GM20000 (cell line): ENCODE results near the gene RAPGEF3.

Experiments
- DNase-seq: peaks from one replicate; pipeline ENCODE4 v3.0.0; 2012; ENCODE audit warnings: low spot score
- CTCF ChIP-seq: IDR thresholded peaks from 2 replicates; pipeline ENCODE4 v1.5.1; 2012; ENCODE audit warnings: mild to moderate bottlenecking, control low read depth; ENCODE audit errors: extremely low read depth, missing control alignments

RAPGEF3 gene

GRCh38 chr12:47705566-47706425 is 52.9 kb downstream of the RAPGEF3 start, which contains the start of gene RPAP3:
RPAP3 (minus strand) TSS chr12:47706030; CDS start chr12:47702840, 3,190 bp downstream.
- peak; percentile 94 for DNase-seq
- TF ChIP-seq CTCF, result peak; percentile 65

- no peak for TF ChIP-seq CTCF
- DNase-seq, result no peak
Measured at GRCh38 chr12:47705229-47705565, 53.5 kb downstream of the RAPGEF3 start.

GRCh38 chr12:47704719-47705118 is 54.0 kb downstream of the RAPGEF3 start:
- DNase-seq, result no peak
- TF ChIP-seq CTCF, result no peak

GRCh38 chr12:47700263-47700662 is 58.4 kb downstream of the RAPGEF3 start:
- TF ChIP-seq CTCF, result no peak

GRCh38 chr12:47698631-47699030 is 60.0 kb downstream of the RAPGEF3 start:
- no peak for DNase-seq
- no peak for TF ChIP-seq CTCF

More at GRCh38 chr12:47700263-47700662, 58.4 kb downstream of the RAPGEF3 start:
- no peak for DNase-seq

- DNase-seq, result no peak
- no peak for TF ChIP-seq CTCF
Measured at GRCh38 chr12:47698055-47698454, 60.6 kb downstream of the RAPGEF3 start.

- TF ChIP-seq CTCF, result no peak
- no peak for DNase-seq
Measured at GRCh38 chr12:47689215-47689614, 69.5 kb downstream of the RAPGEF3 start.
